ENCODE measurements around the gene RHBDL1.

- TF ChIP-seq RFX5 (IDR thresholded peaks at IDR 0.05; ENCODE audit: low read depth, low read length) (no peak), RUNX3 (IDR thresholded peaks at IDR 0.05; ENCODE audit: low read length) (no peak), CBFB (IDR thresholded peaks at IDR 0.05; ENCODE audit: low read depth) (no peak), RELA (IDR thresholded peaks at IDR 0.05; ENCODE audit: borderline replicate concordance, partially characterized antibody) (no peak), CTCF (IDR thresholded peaks at IDR 0.05 in 2 of 3, conservative IDR thresholded peaks at IDR 0.05 in 1 of 3; ENCODE audit: control insufficient read depth in 2 of 3, extremely low read depth in 1 of 3, insufficient read depth in 1 of 3, low read depth in 3 of 3, low read length in 3 of 3) (no peak), NR2F1 (conservative IDR thresholded peaks at IDR 0.05) (no peak), TAF1 (IDR thresholded peaks at IDR 0.05; ENCODE audit: borderline replicate concordance, low read depth, low read length) (no peak), CEBPZ (IDR thresholded peaks at IDR 0.05; ENCODE audit: low read depth, low read length) (no peak), SMC3 (IDR thresholded peaks at IDR 0.05; ENCODE audit: borderline replicate concordance, low read length) (no peak), RCOR1 (conservative IDR thresholded peaks at IDR 0.05; ENCODE audit: low read depth, low read length) (no peak), POLR2A (IDR thresholded peaks at IDR 0.05; ENCODE audit: low read depth, low read length) (no peak)
Measured at GRCh38 chr16:644556-644955, 30.9 kb upstream of the RHBDL1 start.
